ENCODE data around the gene RAMP1.
"Not testable (repeated sequence)": the region's sequence is repeated elsewhere in the genome, so short reads cannot be mapped to it uniquely, and the experiment has no call there.

The RAMP1 gene

GRCh38 chr2:237863689-237864443, 4.4 kb downstream of the RAMP1 start:
- H3K27ac ChIP-seq (ENCODE audit: low read depth, low read length), result no peak overlapping the region
- H3K4me1 ChIP-seq (ENCODE audit: insufficient read depth, low read length), result peaks cover 2% of the 10 kb centered on the region; the same call in 1 of the 2 replicates
- H3K4me3 ChIP-seq (ENCODE audit: low read length), result no peak overlapping the region
- peaks cover 32% of the 10 kb centered on the region for H3K27me3 ChIP-seq (ENCODE audit: insufficient read depth, low read length)
- no peaks in the 10 kb centered on the region for H3K36me3 ChIP-seq (ENCODE audit: insufficient read depth, low read length)
- H3K9me3 ChIP-seq (ENCODE audit: insufficient read depth, low read depth, low read length), result no peaks in the 10 kb centered on the region
- no peak overlapping the region for H3K9ac ChIP-seq (ENCODE audit: low read depth, low read length)
- 67% methylated on average over 22 of the region's 22 CpGs for WGBS

GRCh38 chr2:237864444-237864931, 5.1 kb downstream of the RAMP1 start:
- no peaks in the 10 kb centered on the region for H3K36me3 ChIP-seq (ENCODE audit: insufficient read depth, low read length)
- peaks cover 26% of the 10 kb centered on the region for H3K27me3 ChIP-seq (ENCODE audit: insufficient read depth, low read length)
- 75% methylated on average over 10 of the region's 10 CpGs for WGBS
- no peak overlapping the region for H3K27ac ChIP-seq (ENCODE audit: low read depth, low read length)
- H3K4me1 ChIP-seq (ENCODE audit: insufficient read depth, low read length), result 0 out of 2 replicates have a peak, but pooled peaks cover 2% of the 10 kb centered on the region
- no peak overlapping the region for H3K9ac ChIP-seq (ENCODE audit: low read depth, low read length)
- no peak overlapping the region for H3K4me3 ChIP-seq (ENCODE audit: low read length)
- H3K9me3 ChIP-seq (ENCODE audit: insufficient read depth, low read depth, low read length), result no peaks in the 10 kb centered on the region

GRCh38 chr2:237864940-237865622, 5.7 kb downstream of the RAMP1 start:
- no peaks in the 10 kb centered on the region for H3K36me3 ChIP-seq (ENCODE audit: insufficient read depth, low read length)
- no peak overlapping the region for H3K9ac ChIP-seq (ENCODE audit: low read depth, low read length)
- WGBS, result 79% methylated on average over 9 of the region's 9 CpGs
- no peaks in the 10 kb centered on the region for H3K9me3 ChIP-seq (ENCODE audit: insufficient read depth, low read depth, low read length)
- H3K4me1 ChIP-seq (ENCODE audit: insufficient read depth, low read length), result 0 out of 2 replicates have a peak, but pooled peaks cover 2% of the 10 kb centered on the region
- H3K27me3 ChIP-seq (ENCODE audit: insufficient read depth, low read length), result peaks cover 20% of the 10 kb centered on the region
- H3K4me3 ChIP-seq (ENCODE audit: low read length), result no peak overlapping the region
- no peak overlapping the region for H3K27ac ChIP-seq (ENCODE audit: low read depth, low read length)

- Histone ChIP-seq H3K36me3 (ENCODE audit: insufficient read depth, low read length) (no peaks in the 10 kb centered on the region), H3K9ac (ENCODE audit: low read depth, low read length) (no peak overlapping the region), H3K9me3 (ENCODE audit: insufficient read depth, low read depth, low read length) (no peaks in the 10 kb centered on the region), H3K4me3 (ENCODE audit: low read length) (no peak overlapping the region), H3K27me3 (ENCODE audit: insufficient read depth, low read length) (peaks cover 14% of the 10 kb centered on the region), H3K4me1 (ENCODE audit: insufficient read depth, low read length) (0 out of 2 replicates have a peak, but pooled peaks cover 2% of the 10 kb centered on the region), H3K27ac (ENCODE audit: low read depth, low read length) (no peak overlapping the region)
- 83% methylated on average over 7 of the region's 7 CpGs for WGBS
Measured at GRCh38 chr2:237865623-237866041, 6.2 kb downstream of the RAMP1 start.

GRCh38 chr2:237866101-237866621, 6.7 kb downstream of the RAMP1 start:
- Histone ChIP-seq H3K27me3 (ENCODE audit: insufficient read depth, low read length) (peaks cover 9% of the 10 kb centered on the region), H3K9ac (ENCODE audit: low read depth, low read length) (no peak overlapping the region), H3K4me1 (ENCODE audit: insufficient read depth, low read length) (0 out of 2 replicates have a peak, but pooled peaks cover 2% of the 10 kb centered on the region), H3K36me3 (ENCODE audit: insufficient read depth, low read length) (no peaks in the 10 kb centered on the region), H3K27ac (ENCODE audit: low read depth, low read length) (no peak overlapping the region), H3K4me3 (ENCODE audit: low read length) (no peak overlapping the region), H3K9me3 (ENCODE audit: insufficient read depth, low read depth, low read length) (no peaks in the 10 kb centered on the region)
- 77% methylated on average over 12 of the region's 13 CpGs for WGBS

- H3K36me3 ChIP-seq (ENCODE audit: insufficient read depth, low read length), result no peaks in the 10 kb centered on the region
- no peak overlapping the region for H3K4me3 ChIP-seq (ENCODE audit: low read length)
- 0 out of 2 replicates have a peak, but pooled peaks cover 2% of the 10 kb centered on the region for H3K4me1 ChIP-seq (ENCODE audit: insufficient read depth, low read length)
- no peaks in the 10 kb centered on the region for H3K9me3 ChIP-seq (ENCODE audit: insufficient read depth, low read depth, low read length)
- no peak overlapping the region for H3K27ac ChIP-seq (ENCODE audit: low read depth, low read length)
- 91% methylated on average over 10 of the region's 10 CpGs for WGBS
- H3K9ac ChIP-seq (ENCODE audit: low read depth, low read length), result no peak overlapping the region
- H3K27me3 ChIP-seq (ENCODE audit: insufficient read depth, low read length), result 0 out of 2 replicates have a peak, but pooled peaks cover 4% of the 10 kb centered on the region
Measured at GRCh38 chr2:237867465-237867864, 8.0 kb downstream of the RAMP1 start.

GRCh38 chr2:237868074-237868473, 8.7 kb downstream of the RAMP1 start:
- 95% methylated on average over 4 of the region's 4 CpGs for WGBS
- not testable (repeated sequence) for H3K4me1 ChIP-seq (ENCODE audit: insufficient read depth, low read length); H3K36me3 ChIP-seq (ENCODE audit: insufficient read depth, low read length); H3K27me3 ChIP-seq (ENCODE audit: insufficient read depth, low read length); H3K9me3 ChIP-seq (ENCODE audit: insufficient read depth, low read depth, low read length); H3K4me3 ChIP-seq (ENCODE audit: low read length); H3K27ac ChIP-seq (ENCODE audit: low read depth, low read length); H3K9ac ChIP-seq (ENCODE audit: low read depth, low read length)

GRCh38 chr2:237868631-237869342, 9.4 kb downstream of the RAMP1 start:
- Histone ChIP-seq H3K4me3 (ENCODE audit: low read length) (no peak overlapping the region), H3K27me3 (ENCODE audit: insufficient read depth, low read length) (no peaks in the 10 kb centered on the region), H3K36me3 (ENCODE audit: insufficient read depth, low read length) (no peaks in the 10 kb centered on the region), H3K9ac (ENCODE audit: low read depth, low read length) (no peak overlapping the region), H3K9me3 (ENCODE audit: insufficient read depth, low read depth, low read length) (no peaks in the 10 kb centered on the region), H3K27ac (ENCODE audit: low read depth, low read length) (no peak overlapping the region), H3K4me1 (ENCODE audit: insufficient read depth, low read length) (0 out of 2 replicates have a peak, but pooled peaks cover 2% of the 10 kb centered on the region)
- 92% methylated on average over 22 of the region's 22 CpGs for WGBS

GRCh38 chr2:237869343-237870102, 10.1 kb downstream of the RAMP1 start:
- no peaks in the 10 kb centered on the region for H3K27me3 ChIP-seq (ENCODE audit: insufficient read depth, low read length)
- no peaks in the 10 kb centered on the region for H3K36me3 ChIP-seq (ENCODE audit: insufficient read depth, low read length)
- 0 out of 2 replicates have a peak, but pooled peaks cover 2% of the 10 kb centered on the region for H3K4me1 ChIP-seq (ENCODE audit: insufficient read depth, low read length)
- no peaks in the 10 kb centered on the region for H3K9me3 ChIP-seq (ENCODE audit: insufficient read depth, low read depth, low read length)
- no peak overlapping the region for H3K27ac ChIP-seq (ENCODE audit: low read depth, low read length)
- 95% methylated on average over 21 of the region's 21 CpGs for WGBS
- H3K9ac ChIP-seq (ENCODE audit: low read depth, low read length), result no peak overlapping the region
- H3K4me3 ChIP-seq (ENCODE audit: low read length), result no peak overlapping the region

- Histone ChIP-seq H3K4me1 (ENCODE audit: insufficient read depth, low read length) (0 out of 2 replicates have a peak, but pooled peaks cover 2% of the 10 kb centered on the region), H3K4me3 (ENCODE audit: low read length) (no peak overlapping the region), H3K27ac (ENCODE audit: low read depth, low read length) (no peak overlapping the region), H3K9ac (ENCODE audit: low read depth, low read length) (no peak overlapping the region), H3K36me3 (ENCODE audit: insufficient read depth, low read length) (no peaks in the 10 kb centered on the region), H3K27me3 (ENCODE audit: insufficient read depth, low read length) (no peaks in the 10 kb centered on the region), H3K9me3 (ENCODE audit: insufficient read depth, low read depth, low read length) (no peaks in the 10 kb centered on the region)
- 93% methylated on average over 11 of the region's 11 CpGs for WGBS
Measured at GRCh38 chr2:237870126-237870525, 10.7 kb downstream of the RAMP1 start.

Measured in HUES64 (cell line).